ENCODE measurements around the gene ODAD2.
A peak's percentile ranks its signal among the peaks of the same experiment; 100 is the strongest.
"Not testable (repeated sequence)": the region's sequence is repeated elsewhere in the genome, so short reads cannot be mapped to it uniquely, and the experiment has no call there.

Gene ODAD2

GRCh38 chr10:27959093-27959715, 39.7 kb downstream of the ODAD2 start:
- peak; percentile 57 for DNase-seq (ENCODE audit: low read depth)

GRCh38 chr10:27958383-27958782, 40.5 kb downstream of the ODAD2 start:
- DNase-seq (ENCODE audit: low read depth) = not testable (repeated sequence)

GRCh38 chr10:27950242-27950564, 48.7 kb downstream of the ODAD2 start:
- DNase-seq (ENCODE audit: low read depth) = no peak

- no peak for DNase-seq (ENCODE audit: low read depth)
Measured at GRCh38 chr10:27949528-27950241, 49.2 kb downstream of the ODAD2 start.

GRCh38 chr10:27948186-27948585, 50.7 kb downstream of the ODAD2 start:
- no peak for DNase-seq (ENCODE audit: low read depth)

GRCh38 chr10:27947540-27947939, 51.3 kb downstream of the ODAD2 start:
- DNase-seq (ENCODE audit: low read depth) = no peak

GRCh38 chr10:27944005-27944404, 54.9 kb downstream of the ODAD2 start:
- no peak for DNase-seq (ENCODE audit: low read depth)

GRCh38 chr10:27914888-27915287, 84.0 kb downstream of the ODAD2 start:
- DNase-seq (ENCODE audit: low read depth) = no peak

GRCh38 chr10:27912231-27912630, 86.6 kb downstream of the ODAD2 start:
- DNase-seq (ENCODE audit: low read depth) = no peak

GRCh38 chr10:27911539-27911938, 87.3 kb downstream of the ODAD2 start:
- DNase-seq (ENCODE audit: low read depth) = no peak

- DNase-seq (ENCODE audit: low read depth) = no peak
Measured at GRCh38 chr10:27911011-27911410, 87.9 kb downstream of the ODAD2 start.

- no peak for DNase-seq (ENCODE audit: low read depth)
Measured at GRCh38 chr10:27908231-27908630, 90.6 kb downstream of the ODAD2 start.

GRCh38 chr10:27899485-27899884, 99.4 kb downstream of the ODAD2 start:
- DNase-seq (ENCODE audit: low read depth) = not testable (repeated sequence)

- DNase-seq (ENCODE audit: low read depth) = no peak
Measured at GRCh38 chr10:27899058-27899457, 99.8 kb downstream of the ODAD2 start.

GRCh38 chr10:27893358-27893954, 105.4 kb downstream of the ODAD2 start:
- no peak for DNase-seq (ENCODE audit: low read depth)

GRCh38 chr10:27890971-27891370, 107.9 kb downstream of the ODAD2 start:
- no peak for DNase-seq (ENCODE audit: low read depth)

GRCh38 chr10:27889518-27889917, 109.4 kb downstream of the ODAD2 start:
- DNase-seq (ENCODE audit: low read depth) = no peak

GRCh38 chr10:27884185-27884641, 114.7 kb downstream of the ODAD2 start:
- DNase-seq (ENCODE audit: low read depth) = no peak

- no peak for DNase-seq (ENCODE audit: low read depth)
Measured at GRCh38 chr10:27878281-27878680, 120.6 kb downstream of the ODAD2 start.

GRCh38 chr10:27865221-27865635, 133.7 kb downstream of the ODAD2 start:
- DNase-seq (ENCODE audit: low read depth) = no peak

GRCh38 chr10:27861781-27862180, 137.1 kb downstream of the ODAD2 start:
- no peak for DNase-seq (ENCODE audit: low read depth)

- no peak for DNase-seq (ENCODE audit: low read depth)
Measured at GRCh38 chr10:27857616-27858015, 141.3 kb downstream of the ODAD2 start.

GRCh38 chr10:27844223-27844622, 154.7 kb downstream of the ODAD2 start:
- DNase-seq (ENCODE audit: low read depth) = no peak

Data from HS-27A (cell line).